MM.1S (cell line): ENCODE measurements around the gene CLEC14A.

Source experiments
- CTCF ChIP-seq: fragments of 300-600 bp; sonication (generic); IDR thresholded peaks from 2 replicates; pipeline ENCODE4 v1.5.1; 2016; ENCODE audit warnings: antibody characterized with exemption, low read length, mixed read lengths
- EZH2 ChIP-seq: fragments of 300-600 bp; sonication (generic); optimal IDR thresholded peaks from 2 replicates; pipeline ENCODE3; 2017; ENCODE audit warnings: low read depth, mild to moderate bottlenecking, antibody characterized with exemption, low read length, mixed read lengths
- EZH2phosphoT487 ChIP-seq: fragments of 300-600 bp; sonication (generic); IDR thresholded peaks from 2 replicates; pipeline ENCODE4 v1.6.1; 2018; ENCODE audit warnings: antibody characterized with exemption, low read length

GRCh38 chr14:38248321-38249028 is 7.4 kb downstream of the CLEC14A start:
- no peak for TF ChIP-seq CTCF
- TF ChIP-seq EZH2 = no peak
- no peak for TF ChIP-seq EZH2phosphoT487
